Stimulated activated memory B cell treated with anti-CD40 and anti-IgM and Interleukin-4, amounts not matched to agents 10 μg/mL and 1 μg/mL and 100 μg/mL, for 72 hours (primary cell): Measurements from ENCODE around the gene CDKAL1.
"Not testable (repeated sequence)": the region's sequence is repeated elsewhere in the genome, so short reads cannot be mapped to it uniquely, and the experiment has no call there.

ENCODE experiments used
- ATAC-seq: fragments of 150-1000 bp; cut with Tn5 transposase; 2 replicates; pipeline ENCODE4 v1.10.0; 2021
- H3K27ac Mint-ChIP-seq: one replicate; pipeline ENCODE4 v1.8.0; 2022; ENCODE audit warnings: mild to moderate bottlenecking, mixed read lengths
- H3K27me3 Mint-ChIP-seq: one replicate; pipeline ENCODE4 v1.8.0; 2022; ENCODE audit warnings: mixed read lengths
- H3K36me3 Mint-ChIP-seq: one replicate; pipeline ENCODE4 v1.8.0; 2022; ENCODE audit warnings: mixed read lengths
- H3K4me1 Mint-ChIP-seq: one replicate; pipeline ENCODE4 v1.8.0; 2022; ENCODE audit warnings: mixed read lengths
- H3K4me3 Mint-ChIP-seq: one replicate; pipeline ENCODE4 v1.8.0; 2022; ENCODE audit warnings: mild to moderate bottlenecking, moderate library complexity, mixed read lengths
- H3K9me3 Mint-ChIP-seq: one replicate; pipeline ENCODE4 v1.8.0; 2022; ENCODE audit warnings: mixed read lengths

Gene CDKAL1

GRCh38 chr6:20919677-20920385 is 385.6 kb downstream of the CDKAL1 start:
- H3K4me3 Mint-ChIP-seq = no peak overlapping the region
- H3K9me3 Mint-ChIP-seq = peaks cover 9% of the 10 kb centered on the region
- H3K27ac Mint-ChIP-seq = no peak overlapping the region
- no peaks in the 10 kb centered on the region for H3K27me3 Mint-ChIP-seq
- H3K36me3 Mint-ChIP-seq = peaks cover 44% of the 10 kb centered on the region
- ATAC-seq = peak; percentile 67
- H3K4me1 Mint-ChIP-seq = peaks cover 18% of the 10 kb centered on the region

- H3K27ac Mint-ChIP-seq = no peak overlapping the region
- peaks cover 27% of the 10 kb centered on the region for H3K36me3 Mint-ChIP-seq
- no peak for ATAC-seq
- peaks cover 5% of the 10 kb centered on the region for H3K9me3 Mint-ChIP-seq
- no peak overlapping the region for H3K4me3 Mint-ChIP-seq
- H3K27me3 Mint-ChIP-seq = no peaks in the 10 kb centered on the region
- H3K4me1 Mint-ChIP-seq = peaks cover 18% of the 10 kb centered on the region
Observed at GRCh38 chr6:20921578-20921977, 387.3 kb downstream of the CDKAL1 start.

GRCh38 chr6:20922743-20923142 is 388.5 kb downstream of the CDKAL1 start:
- Mint-ChIP-seq H3K4me3 (no peak overlapping the region), H3K27ac (no peak overlapping the region), H3K4me1 (peaks cover 18% of the 10 kb centered on the region), H3K27me3 (no peaks in the 10 kb centered on the region), H3K9me3 (peaks cover 5% of the 10 kb centered on the region), H3K36me3 (peaks cover 27% of the 10 kb centered on the region)
- no peak for ATAC-seq

- H3K36me3 Mint-ChIP-seq = peaks cover 27% of the 10 kb centered on the region
- not testable (repeated sequence) for H3K4me3 Mint-ChIP-seq, H3K9me3 Mint-ChIP-seq, ATAC-seq, H3K27ac Mint-ChIP-seq, H3K27me3 Mint-ChIP-seq
- H3K4me1 Mint-ChIP-seq = peaks cover 11% of the 10 kb centered on the region
Observed at GRCh38 chr6:20924094-20924493, 389.8 kb downstream of the CDKAL1 start.

- Mint-ChIP-seq H3K4me1 (peaks cover 10% of the 10 kb centered on the region), H3K27ac (no peak overlapping the region), H3K9me3 (peaks cover 5% of the 10 kb centered on the region), H3K27me3 (no peaks in the 10 kb centered on the region), H3K36me3 (peaks cover 27% of the 10 kb centered on the region), H3K4me3 (no peak overlapping the region)
- no peak for ATAC-seq
Observed at GRCh38 chr6:20924911-20925543, 390.8 kb downstream of the CDKAL1 start.

- Mint-ChIP-seq H3K9me3 (peaks cover 5% of the 10 kb centered on the region), H3K36me3 (peaks cover 23% of the 10 kb centered on the region), H3K27me3 (no peaks in the 10 kb centered on the region), H3K4me1 (peaks cover 10% of the 10 kb centered on the region), H3K4me3 (no peak overlapping the region), H3K27ac (no peak overlapping the region)
- ATAC-seq = no peak
Observed at GRCh38 chr6:20927130-20927860, 393.0 kb downstream of the CDKAL1 start.

- no peak for ATAC-seq
- Mint-ChIP-seq H3K27ac (no peak overlapping the region), H3K27me3 (no peaks in the 10 kb centered on the region), H3K9me3 (no peaks in the 10 kb centered on the region), H3K4me3 (no peak overlapping the region), H3K36me3 (peaks cover 5% of the 10 kb centered on the region), H3K4me1 (peaks cover under 1% of the 10 kb centered on the region)
Observed at GRCh38 chr6:20929283-20929682, 395.0 kb downstream of the CDKAL1 start.

GRCh38 chr6:20931093-20931492 is 396.8 kb downstream of the CDKAL1 start:
- no peak overlapping the region for H3K4me3 Mint-ChIP-seq
- no peak overlapping the region for H3K27ac Mint-ChIP-seq
- no peak for ATAC-seq
- no peaks in the 10 kb centered on the region for H3K9me3 Mint-ChIP-seq
- peaks cover 7% of the 10 kb centered on the region for H3K36me3 Mint-ChIP-seq
- no peaks in the 10 kb centered on the region for H3K4me1 Mint-ChIP-seq
- H3K27me3 Mint-ChIP-seq = no peaks in the 10 kb centered on the region

GRCh38 chr6:20931772-20932171 is 397.5 kb downstream of the CDKAL1 start:
- Mint-ChIP-seq H3K36me3 (peaks cover 8% of the 10 kb centered on the region), H3K4me1 (no peaks in the 10 kb centered on the region), H3K27ac (no peak overlapping the region), H3K4me3 (no peak overlapping the region), H3K27me3 (no peaks in the 10 kb centered on the region), H3K9me3 (no peaks in the 10 kb centered on the region)
- no peak for ATAC-seq

- peaks cover 14% of the 10 kb centered on the region for H3K36me3 Mint-ChIP-seq
- H3K4me3 Mint-ChIP-seq = no peak overlapping the region
- ATAC-seq = no peak
Observed at GRCh38 chr6:20932284-20932683, 398.0 kb downstream of the CDKAL1 start.

GRCh38 chr6:20933057-20933788 is 399.0 kb downstream of the CDKAL1 start:
- Mint-ChIP-seq H3K27me3 (no peaks in the 10 kb centered on the region), H3K4me1 (no peaks in the 10 kb centered on the region), H3K4me3 (no peak overlapping the region), H3K27ac (no peak overlapping the region), H3K36me3 (peaks cover 17% of the 10 kb centered on the region), H3K9me3 (no peaks in the 10 kb centered on the region)
- ATAC-seq = no peak

More at GRCh38 chr6:20932284-20932683, 398.0 kb downstream of the CDKAL1 start:
- Mint-ChIP-seq H3K9me3 (no peaks in the 10 kb centered on the region), H3K27me3 (no peaks in the 10 kb centered on the region), H3K27ac (no peak overlapping the region), H3K4me1 (no peaks in the 10 kb centered on the region)

- Mint-ChIP-seq H3K27ac (no peak overlapping the region), H3K36me3 (peaks cover 27% of the 10 kb centered on the region), H3K4me1 (no peaks in the 10 kb centered on the region), H3K27me3 (no peaks in the 10 kb centered on the region), H3K4me3 (no peak overlapping the region), H3K9me3 (no peaks in the 10 kb centered on the region)
- no peak for ATAC-seq
Observed at GRCh38 chr6:20936949-20937348, 402.7 kb downstream of the CDKAL1 start.

- no peak overlapping the region for H3K4me3 Mint-ChIP-seq
- H3K4me1 Mint-ChIP-seq = no peaks in the 10 kb centered on the region
- H3K27me3 Mint-ChIP-seq = no peaks in the 10 kb centered on the region
- H3K9me3 Mint-ChIP-seq = peaks cover 10% of the 10 kb centered on the region
- H3K27ac Mint-ChIP-seq = no peak overlapping the region
- ATAC-seq = no peak
- peaks cover 44% of the 10 kb centered on the region for H3K36me3 Mint-ChIP-seq
Observed at GRCh38 chr6:20939161-20939775, 405.0 kb downstream of the CDKAL1 start.

GRCh38 chr6:20943040-20943627 is 408.9 kb downstream of the CDKAL1 start:
- no peaks in the 10 kb centered on the region for H3K27me3 Mint-ChIP-seq
- H3K36me3 Mint-ChIP-seq = peaks cover 27% of the 10 kb centered on the region
- peaks cover 10% of the 10 kb centered on the region for H3K9me3 Mint-ChIP-seq
- no peaks in the 10 kb centered on the region for H3K4me1 Mint-ChIP-seq
- H3K4me3 Mint-ChIP-seq = no peak overlapping the region
- H3K27ac Mint-ChIP-seq = no peak overlapping the region
- ATAC-seq = no peak
